Activated CD4-positive, alpha-beta T cell treated with anti-CD3 and anti-CD28 coated beads, Interleukin-2, amount 50 U/mL, for 4 hours (primary cell): ENCODE data around the gene HDDC2.

Source experiments
- DNase-seq, 2 experiments: peaks; one replicate each; pipeline ENCODE4 v3.0.0-alpha.2; 2020

The HDDC2 gene

GRCh38 chr6:125269328-125269985 is 32.3 kb downstream of the HDDC2 start:
- DNase-seq, result no peak

GRCh38 chr6:125268765-125269164 is 33.0 kb downstream of the HDDC2 start:
- no peak for DNase-seq

DNA sequence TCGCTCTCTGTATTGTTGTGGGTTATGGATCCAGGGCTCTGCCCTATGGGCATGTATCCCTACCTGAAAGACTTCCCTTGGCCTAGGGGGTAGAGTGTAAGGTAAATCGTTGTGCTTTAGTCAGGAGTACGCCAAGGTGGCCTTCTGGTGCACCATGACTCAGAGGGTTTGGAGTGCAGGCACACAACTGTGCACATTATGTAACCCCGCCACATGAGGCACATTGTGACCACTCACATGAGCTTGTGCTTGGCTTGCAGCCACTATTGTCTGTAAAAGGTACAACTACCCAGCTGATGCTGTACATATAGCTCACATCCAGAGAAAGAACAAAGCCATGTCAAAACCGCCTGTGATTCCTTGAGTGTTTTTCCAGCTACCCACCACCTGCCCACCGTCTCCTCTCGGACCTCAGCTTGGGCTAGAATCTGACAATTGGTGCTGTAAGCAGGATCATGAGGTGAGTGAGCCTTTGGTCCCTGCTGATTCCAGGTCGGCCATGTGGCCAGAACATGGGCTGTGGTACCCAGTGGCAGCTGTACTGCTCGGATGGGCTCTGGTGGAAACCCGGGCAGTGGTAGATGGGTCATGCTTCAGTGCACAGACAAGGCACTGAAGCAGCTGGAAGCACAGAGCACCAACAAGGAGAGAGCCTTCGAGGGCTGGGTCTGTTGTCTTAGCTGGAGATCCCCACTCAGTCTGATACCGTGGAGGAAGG is 33.8 kb downstream of the HDDC2 start:
- DNase-seq, result no peak

DNA sequence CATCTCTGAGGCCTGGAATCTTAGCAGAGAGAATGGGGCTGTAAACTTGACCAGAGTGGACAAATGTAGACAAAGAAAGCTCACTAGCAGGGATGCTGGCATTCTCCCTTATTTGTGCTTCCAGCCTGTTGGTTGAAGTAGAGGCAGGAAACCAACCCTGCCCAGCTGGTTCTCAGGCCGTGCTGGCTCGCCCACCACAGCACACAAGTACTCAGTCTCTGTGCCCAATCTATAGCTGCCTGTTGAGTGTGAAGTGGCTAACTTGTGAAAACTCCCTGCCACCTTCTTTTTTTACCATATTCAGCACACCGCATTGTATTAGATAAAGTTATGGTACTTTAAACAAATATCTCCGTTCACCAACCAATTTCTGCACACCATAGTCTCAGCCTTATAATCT is 37.3 kb downstream of the HDDC2 start:
- no peak for DNase-seq

DNA sequence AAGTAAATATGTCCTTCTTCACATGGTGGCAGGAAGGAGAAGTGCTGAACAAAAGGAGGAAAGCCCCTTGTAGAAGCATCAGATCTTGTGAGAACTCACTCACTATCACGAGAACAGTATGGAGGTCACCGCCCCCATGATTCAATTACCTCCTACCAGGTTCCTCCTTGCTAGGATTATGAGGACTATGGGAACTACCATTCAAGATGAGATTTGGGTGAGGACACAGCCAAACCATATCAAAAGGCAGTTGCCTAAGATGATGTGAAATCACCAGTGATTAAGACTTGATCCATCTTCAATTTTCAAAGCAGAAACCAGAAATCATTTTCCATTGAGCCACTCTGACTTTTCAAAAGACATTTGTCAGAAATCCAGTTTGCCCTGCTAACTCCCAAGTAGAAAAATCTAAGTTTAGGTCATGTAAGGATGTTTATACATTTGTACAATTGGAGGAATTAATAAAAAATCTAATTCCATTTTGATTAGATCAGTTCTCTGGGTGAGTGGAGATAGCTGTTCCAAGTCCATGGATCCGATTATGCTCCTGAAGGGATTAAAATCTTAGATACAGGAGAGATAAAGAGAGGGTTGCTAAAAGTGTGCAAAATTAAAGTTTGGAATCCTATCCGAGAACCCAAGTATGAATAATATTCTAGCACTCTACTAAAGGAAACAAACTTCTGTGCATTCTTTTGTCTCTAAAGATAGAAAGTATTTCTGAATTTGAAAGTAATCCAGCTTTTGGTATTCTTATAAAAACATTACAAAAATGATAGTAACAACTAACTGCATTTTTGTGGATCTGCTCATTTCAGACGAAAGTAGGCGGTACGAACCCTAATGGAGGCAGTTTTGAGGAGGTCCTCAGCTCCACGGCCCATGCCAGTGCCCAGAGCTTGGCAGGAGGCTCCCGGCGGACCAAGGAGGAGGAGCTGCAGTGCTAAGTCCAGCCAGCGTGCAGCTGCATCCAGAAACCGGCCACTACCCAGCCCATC is 39.5 kb downstream of the HDDC2 start:
- DNase-seq, result no peak

DNA sequence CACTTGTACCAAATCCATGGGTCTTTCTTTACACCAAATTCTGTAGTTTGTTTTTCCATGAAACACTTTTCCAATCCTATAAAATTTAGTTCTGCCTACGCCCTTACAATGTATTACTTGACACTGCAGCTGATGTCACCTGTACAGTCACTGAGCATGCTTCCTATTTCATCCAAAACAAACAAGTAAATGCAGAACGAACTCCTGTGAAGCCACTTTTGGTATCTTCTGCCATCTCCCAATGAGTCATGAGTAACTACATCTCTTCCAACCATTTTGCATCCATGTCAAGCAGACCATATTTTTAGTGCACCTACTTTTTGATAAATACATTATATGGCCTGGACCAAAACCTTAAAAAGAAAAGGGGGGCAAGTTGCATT is 42.4 kb downstream of the HDDC2 start:
- no peak for DNase-seq

GRCh38 chr6:125258651-125259353 is 43.0 kb downstream of the HDDC2 start:
- DNase-seq, result no peak

DNA sequence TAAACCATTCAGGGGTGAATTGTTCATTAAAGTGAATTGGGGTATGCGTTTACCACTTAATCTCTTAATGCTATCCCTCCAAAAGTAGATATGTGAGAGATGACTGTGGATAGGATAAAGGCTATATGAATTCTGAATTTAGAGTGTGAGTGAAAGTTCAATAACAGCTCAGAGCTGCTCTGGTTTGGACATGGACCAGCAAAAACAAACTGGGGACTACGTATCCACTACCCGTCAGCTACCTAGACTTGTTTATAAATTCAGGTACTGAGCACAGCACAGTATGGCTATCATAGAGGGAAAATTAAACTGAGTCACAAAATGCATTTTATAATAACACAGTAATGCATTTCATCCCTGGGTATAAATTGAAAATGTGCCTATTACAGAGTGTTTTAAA is 44.4 kb downstream of the HDDC2 start:
- no peak for DNase-seq

GRCh38 chr6:125255201-125255600 is 46.6 kb downstream of the HDDC2 start:
- DNase-seq, result no peak

DNA sequence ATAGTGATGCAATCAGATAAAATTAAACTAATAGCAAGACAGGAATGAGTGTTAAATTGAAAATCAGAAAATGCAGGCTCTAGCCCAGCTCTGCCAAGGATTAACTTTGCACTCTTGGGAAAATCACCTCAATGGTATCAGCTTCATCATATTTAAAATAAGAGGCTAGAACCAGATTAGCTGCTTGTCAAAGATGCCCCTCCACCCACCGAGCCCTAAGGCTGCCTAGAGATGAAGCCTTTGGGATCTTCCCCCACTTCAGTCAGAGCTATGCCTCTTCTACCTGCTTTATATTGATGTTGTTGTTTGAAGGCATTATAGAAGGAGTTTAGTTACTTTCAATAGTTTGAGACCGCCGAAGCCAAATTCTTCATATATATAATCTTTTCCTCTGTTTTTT is 47.4 kb downstream of the HDDC2 start:
- DNase-seq, result no peak

DNA sequence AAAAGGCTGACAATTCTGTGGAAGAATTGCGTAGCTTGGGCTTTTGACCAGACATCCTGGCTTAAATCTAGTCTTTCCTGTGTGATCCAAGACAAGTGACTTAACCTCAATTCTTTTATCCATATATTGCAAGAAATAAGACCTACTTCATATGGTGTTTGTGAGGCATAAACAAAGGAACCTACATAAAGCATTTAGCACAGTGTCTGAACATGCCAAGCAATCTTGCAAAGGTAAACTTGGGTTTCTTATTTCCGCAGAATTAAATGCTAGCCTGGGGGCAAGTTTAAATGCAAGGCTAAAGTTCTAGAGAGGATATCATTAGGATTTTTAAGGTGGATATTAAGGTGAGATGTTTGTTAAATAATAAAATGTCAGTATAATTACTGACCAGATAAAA is 47.9 kb downstream of the HDDC2 start:
- no peak for DNase-seq

DNA sequence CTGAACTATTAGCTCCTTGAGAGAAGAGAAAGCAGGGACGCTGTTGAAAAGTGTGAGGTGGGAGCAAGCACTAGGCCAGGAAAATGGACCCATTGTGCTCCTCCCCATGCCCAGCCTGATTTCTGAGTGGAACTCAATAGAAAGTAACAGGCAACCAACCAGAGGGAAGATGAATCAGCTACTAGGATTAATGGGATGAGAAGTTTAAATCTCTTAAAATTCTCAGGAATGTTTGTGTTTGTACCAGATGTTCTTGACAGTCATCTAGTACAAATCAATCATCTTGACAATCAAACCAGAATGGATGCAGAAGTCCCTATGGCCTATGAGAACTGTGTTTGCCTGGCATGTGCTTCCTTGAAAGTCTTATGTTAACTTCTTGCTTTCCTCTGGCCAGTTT is 48.9 kb downstream of the HDDC2 start:
- no peak for DNase-seq

DNA sequence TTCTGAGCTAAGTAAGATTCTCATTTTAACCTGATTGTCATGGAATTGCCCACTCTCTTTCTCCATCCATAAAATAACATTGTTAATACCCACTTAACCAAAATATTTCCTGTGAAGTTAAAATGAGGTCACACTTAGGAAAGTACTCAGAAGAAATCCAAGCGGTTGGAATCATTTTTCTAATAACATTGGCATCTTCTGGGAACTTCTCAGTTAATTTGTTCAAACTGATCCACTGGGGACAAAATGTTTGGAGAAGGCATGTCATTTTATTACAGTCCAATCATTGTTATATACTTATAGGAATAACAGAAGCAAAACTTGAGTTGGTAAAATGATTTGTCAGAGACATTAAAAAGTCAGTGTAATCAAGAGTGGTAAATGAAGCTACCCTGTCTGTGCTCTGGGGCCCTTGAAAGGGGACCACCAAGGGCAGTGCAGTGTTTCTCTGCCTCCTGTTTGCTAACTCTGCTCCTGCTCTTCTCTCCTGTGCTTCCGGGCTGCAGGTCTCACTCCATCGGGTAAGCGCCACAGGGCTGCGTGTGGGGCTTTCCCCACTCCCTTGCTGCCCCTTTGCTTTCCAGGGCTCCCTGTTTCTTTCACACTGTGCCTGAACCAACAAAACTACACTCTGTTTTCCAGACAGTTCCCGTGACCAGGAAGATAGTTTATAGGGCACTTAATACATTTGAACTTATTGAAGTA is 50.1 kb downstream of the HDDC2 start:
- no peak for DNase-seq

GRCh38 chr6:125250511-125250910 is 51.3 kb downstream of the HDDC2 start:
- DNase-seq, result no peak

- DNase-seq, result no peak
Measured at GRCh38 chr6:125248136-125248535, 53.6 kb downstream of the HDDC2 start.

GRCh38 chr6:125246566-125246965 is 55.2 kb downstream of the HDDC2 start:
- DNase-seq, result no peak

DNA sequence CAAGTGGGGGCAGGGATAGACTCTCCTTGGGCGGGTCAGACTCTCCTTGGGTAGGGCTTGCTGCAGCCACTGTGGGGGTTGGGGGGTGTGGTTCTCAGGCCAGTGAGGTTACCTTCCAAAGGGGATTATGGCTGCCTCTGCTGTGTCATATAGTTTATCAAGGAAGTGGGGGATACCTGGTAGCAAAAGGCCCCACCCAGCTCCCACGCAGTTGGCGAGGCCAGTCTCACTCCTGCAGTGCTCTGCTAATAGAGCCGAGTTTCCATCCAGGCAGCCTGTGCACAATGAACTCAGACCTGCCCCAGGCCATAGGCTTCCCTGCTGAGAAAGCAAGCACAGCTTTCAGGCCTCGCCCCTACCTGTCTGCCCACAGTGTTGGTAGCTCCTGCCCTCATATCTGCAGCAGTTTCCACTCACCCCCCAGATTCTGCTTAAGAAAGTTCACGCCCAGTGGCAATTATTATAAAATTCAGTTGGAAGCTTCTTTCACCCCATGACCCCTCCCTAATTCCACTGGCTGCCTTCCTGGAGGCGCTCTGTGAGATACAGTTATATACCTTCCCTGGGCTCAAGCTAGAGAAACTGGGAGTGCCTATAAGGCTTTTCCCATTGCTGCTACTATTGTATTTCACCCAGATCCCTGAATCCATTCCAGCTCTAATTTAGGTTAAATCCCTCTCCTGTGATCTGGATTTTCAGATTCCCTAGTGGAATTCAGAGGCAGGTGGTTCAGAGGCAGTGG is 56.1 kb downstream of the HDDC2 start:
- DNase-seq, result no peak

GRCh38 chr6:125245109-125245508 is 56.7 kb downstream of the HDDC2 start:
- no peak for DNase-seq

DNA sequence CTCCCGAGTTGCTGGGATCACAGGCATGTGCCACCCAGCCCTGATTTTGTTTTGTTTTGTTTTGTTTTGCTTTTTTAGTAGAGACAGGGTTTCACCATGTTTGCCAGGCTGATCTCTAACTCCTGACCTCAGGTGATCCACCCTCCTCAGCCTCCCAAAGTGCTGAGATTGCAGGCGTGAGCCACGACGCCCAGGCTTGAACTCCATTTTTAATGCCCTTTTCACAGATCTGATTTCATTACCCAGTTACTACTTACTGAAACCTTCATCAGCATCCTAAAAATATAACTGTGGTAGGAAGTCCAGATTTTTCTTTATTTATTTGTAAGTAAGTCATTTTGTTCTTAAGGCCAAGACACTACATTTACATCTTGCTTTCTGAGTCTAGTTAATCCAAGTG is 64.0 kb downstream of the HDDC2 start:
- DNase-seq, result no peak

DNA sequence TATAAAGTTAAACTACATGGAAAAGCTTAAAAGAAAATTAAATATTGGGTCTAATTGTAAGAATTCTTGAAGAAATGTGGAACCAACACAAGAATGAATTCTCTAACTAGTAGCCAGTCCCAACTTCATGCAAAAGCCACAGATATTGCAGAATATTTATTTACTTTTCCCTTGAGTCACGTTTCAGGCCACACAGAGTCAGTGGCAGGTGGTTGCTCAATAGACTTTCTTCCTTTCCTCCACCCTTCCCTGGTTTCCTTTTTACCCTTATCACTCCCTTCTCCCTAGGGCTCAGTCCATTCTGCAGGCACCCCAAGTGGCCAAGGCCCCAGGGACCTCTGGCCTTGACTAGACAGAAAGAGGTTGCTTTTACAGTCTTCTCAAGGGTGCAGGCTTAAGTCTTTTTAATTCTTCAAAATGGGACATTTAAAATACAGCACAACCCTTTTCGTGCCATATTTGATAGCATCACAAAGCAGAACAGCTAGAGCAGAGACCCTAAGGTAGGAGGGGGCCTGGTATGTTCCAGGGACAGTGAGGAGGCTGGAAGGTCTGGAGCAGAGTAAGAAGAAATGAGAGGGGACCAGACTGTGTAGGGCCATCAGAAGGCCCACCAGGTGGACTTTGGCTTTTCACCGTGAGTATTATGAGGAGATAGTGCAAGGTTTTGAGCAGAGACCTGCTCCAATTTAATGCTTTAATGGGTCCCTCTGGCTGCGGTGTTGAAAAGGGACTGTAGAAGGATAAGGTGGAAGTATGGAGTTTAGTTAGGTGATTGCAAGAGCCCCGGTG is 65.0 kb downstream of the HDDC2 start:
- no peak for DNase-seq

DNA sequence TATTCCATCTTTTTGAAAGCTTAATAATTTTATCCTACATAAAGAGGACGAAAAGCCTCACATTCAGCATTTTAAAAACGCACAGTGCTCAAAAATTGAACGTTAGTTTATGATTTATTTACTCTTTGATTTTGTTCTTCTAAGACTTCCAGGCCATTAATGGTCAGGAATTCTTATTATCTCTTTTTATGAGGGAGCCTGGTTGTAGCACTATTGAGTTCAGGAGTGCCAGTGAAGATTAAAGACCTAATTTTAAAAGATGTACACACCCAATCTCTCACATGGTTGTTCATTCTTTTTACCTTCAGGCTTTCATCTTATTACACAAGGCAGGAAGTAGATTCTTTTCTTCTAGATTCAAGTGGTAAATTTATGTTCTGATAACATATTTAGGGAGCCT is 68.6 kb downstream of the HDDC2 start:
- no peak for DNase-seq
